Measurements from ENCODE around the gene TFDP2.

- no peak for TF ChIP-seq EZH2 (IDR thresholded peaks at IDR 0.05; ENCODE audit: low read depth, unreplicated experiment)
- TF ChIP-seq, protein P1, sequence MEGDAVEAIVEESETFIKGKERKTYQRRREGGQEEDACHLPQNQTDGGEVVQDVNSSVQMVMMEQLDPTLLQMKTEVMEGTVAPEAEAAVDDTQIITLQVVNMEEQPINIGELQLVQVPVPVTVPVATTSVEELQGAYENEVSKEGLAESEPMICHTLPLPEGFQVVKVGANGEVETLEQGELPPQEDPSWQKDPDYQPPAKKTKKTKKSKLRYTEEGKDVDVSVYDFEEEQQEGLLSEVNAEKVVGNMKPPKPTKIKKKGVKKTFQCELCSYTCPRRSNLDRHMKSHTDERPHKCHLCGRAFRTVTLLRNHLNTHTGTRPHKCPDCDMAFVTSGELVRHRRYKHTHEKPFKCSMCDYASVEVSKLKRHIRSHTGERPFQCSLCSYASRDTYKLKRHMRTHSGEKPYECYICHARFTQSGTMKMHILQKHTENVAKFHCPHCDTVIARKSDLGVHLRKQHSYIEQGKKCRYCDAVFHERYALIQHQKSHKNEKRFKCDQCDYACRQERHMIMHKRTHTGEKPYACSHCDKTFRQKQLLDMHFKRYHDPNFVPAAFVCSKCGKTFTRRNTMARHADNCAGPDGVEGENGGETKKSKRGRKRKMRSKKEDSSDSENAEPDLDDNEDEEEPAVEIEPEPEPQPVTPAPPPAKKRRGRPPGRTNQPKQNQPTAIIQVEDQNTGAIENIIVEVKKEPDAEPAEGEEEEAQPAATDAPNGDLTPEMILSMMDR (conservative IDR thresholded peaks at IDR 0.05; ENCODE audit: low read depth in 2 of 2) = no peak
Observed at GRCh38 chr3:141915766-141916165, 233.6 kb downstream of the TFDP2 start.

All from GM23338 (cell line).